ENCODE measurements around the gene FAM24A. TPM values are rescaled to one million over a fixed set of nuclear protein-coding genes. Genes with fewer than 3 reads are reported as not detected.
A peak's percentile ranks its signal among the peaks of the same experiment; 100 is the strongest.

The FAM24A gene
- total and polyA plus RNA-seq, 9 donors, result not detected

- Histone ChIP-seq H3K4me1 (ENCODE audit: insufficient read depth) (peaks cover 2% of the 10 kb centered on the region), H3K9me3 (no peaks in the 10 kb centered on the region), H3K27ac (no peak overlapping the region), H3K4me3 (no peak overlapping the region), H3K27me3 (no peaks in the 10 kb centered on the region), H3K36me3 (no peaks in the 10 kb centered on the region)
- intact Hi-C loops (cut with DNase I), result no loop called here
- DNase-seq, result no peak
- TF ChIP-seq EP300 (IDR thresholded peaks at IDR 0.05) (no peak), POLR2A (IDR thresholded peaks at IDR 0.05) (no peak)
- WGBS, 3 donors, result 74 to 89% (median 77%) methylated on average over 1 of the region's 1 CpG
Observed at GRCh38 chr10:122877264-122877663, 33.1 kb upstream of the FAM24A start.

DNA sequence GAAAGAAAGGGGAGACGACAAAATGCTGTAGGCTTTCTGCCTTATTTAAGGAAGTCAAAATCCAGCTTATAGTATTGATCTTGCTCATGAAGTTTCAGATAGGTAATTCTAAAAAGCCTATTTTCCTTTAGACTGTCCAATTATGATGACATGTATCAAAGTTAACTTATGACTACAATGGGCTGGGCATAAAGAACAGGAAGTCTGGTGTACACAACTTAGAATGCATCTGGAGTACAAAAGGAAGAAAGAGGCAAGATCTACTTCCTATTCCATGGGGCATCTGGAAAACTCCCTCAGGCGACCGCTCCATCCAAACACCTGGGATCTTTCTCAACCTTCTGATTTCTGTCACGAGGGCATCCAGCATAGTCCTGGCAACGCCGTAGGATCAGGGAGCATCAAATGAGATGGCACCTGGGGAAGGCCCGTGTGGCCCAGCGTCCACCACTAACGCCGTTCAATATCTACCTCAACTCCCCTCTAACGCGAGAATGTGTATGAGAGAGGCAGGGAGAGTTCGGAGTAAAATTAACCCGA is 31.5 kb upstream of the FAM24A start:
- H3K27me3 ChIP-seq, result no peaks in the 10 kb centered on the region
- 37 to 56% (median 46%) methylated on average over 14 of the region's 14 CpGs for WGBS, 3 donors
- H3K4me1 ChIP-seq (ENCODE audit: insufficient read depth), result peaks cover 2% of the 10 kb centered on the region
- H3K36me3 ChIP-seq, result no peaks in the 10 kb centered on the region
- peak overlapping the region; percentile 59 for H3K4me3 ChIP-seq
- no peak for TF ChIP-seq POLR2A (IDR thresholded peaks at IDR 0.05)
- no peak for TF ChIP-seq EP300 (IDR thresholded peaks at IDR 0.05)
- TF ChIP-seq CTCF (IDR thresholded peaks at IDR 0.05), result no peak
- H3K27ac ChIP-seq, result peak overlapping the region in 1 of 2 donors; percentile 59
- intact Hi-C loops (cut with DNase I), result no loop called here
- DNase-seq, result peak in 2 of 5 donors; percentile 9
- no peaks in the 10 kb centered on the region for H3K9me3 ChIP-seq

DNA sequence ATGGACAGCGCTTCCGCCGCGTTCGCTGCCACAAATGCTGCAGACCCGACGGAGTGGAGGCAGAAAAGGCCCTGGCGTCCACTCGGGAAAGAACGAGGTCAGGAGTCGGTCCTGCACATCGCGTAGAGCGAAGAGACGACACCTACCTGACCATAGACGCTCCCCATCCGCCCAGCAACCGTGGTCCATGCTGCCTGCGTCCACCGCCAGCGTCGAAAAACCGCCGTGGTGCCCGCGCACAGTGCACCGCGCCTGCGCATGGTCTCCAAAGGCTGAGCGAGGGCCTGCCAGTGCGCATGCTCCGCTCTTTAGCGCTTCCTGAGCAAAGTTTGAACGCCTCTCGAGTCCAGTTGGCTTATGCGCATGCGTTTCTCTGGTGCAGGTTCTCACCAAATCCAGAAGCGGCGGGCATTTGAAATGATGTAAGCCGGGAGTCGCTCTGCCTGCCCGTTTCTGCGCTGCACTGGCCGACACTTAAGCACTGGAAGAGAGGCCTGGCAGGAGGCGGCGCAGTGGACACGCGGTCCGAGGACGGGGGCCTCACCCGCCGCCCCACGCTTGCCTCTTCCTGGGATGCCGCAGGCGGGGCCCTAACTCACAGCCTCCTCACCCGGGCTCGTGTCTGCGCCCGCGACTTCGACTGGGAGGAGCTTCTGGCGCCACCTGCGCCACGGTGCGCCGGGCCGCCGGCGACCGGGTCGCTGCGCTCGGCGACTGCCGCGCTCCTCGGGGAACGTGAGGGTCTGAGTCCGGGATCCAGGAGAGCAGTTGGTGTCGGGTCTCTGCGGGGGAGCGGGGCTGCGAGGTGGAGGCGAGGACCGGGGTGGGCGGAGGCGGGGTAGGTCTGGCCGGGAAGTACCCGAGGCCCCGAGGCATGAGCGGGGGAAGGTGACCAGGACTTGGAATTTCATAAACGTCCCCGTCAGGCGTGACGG is 30.8 kb upstream of the FAM24A start, which contains the start of gene FAM24B:
TSS of gene FAM24B (minus strand) at position 243 of the 935 bp plus-strand sequence. CDS start 29,066 bp downstream, outside the sequence.
- DNase-seq, result peak; percentile 89 to 92 (median 91)
- H3K4me1 ChIP-seq (ENCODE audit: insufficient read depth), result peaks cover 2% of the 10 kb centered on the region
- no peaks in the 10 kb centered on the region for H3K36me3 ChIP-seq
- peak within 1 kb of the TSS in 1 of 2 donors; percentile 59 for H3K27ac ChIP-seq
- TF ChIP-seq CTCF (IDR thresholded peaks at IDR 0.05) (no peak), EP300 (IDR thresholded peaks at IDR 0.05) (no peak), POLR2A (IDR thresholded peaks at IDR 0.05) (no peak)
- H3K27me3 ChIP-seq, result no peaks in the 10 kb centered on the region
- no peaks in the 10 kb centered on the region for H3K9me3 ChIP-seq
- WGBS, 3 donors, result 3 to 5% (median 3%) methylated on average over 86 to 95 of the region's 95 CpGs
- intact Hi-C loops (cut with DNase I), result no loop called here
- peak within 1 kb of the TSS; percentile 59 for H3K4me3 ChIP-seq

- H3K9me3 ChIP-seq, result no peaks in the 10 kb centered on the region
- H3K4me1 ChIP-seq (ENCODE audit: insufficient read depth), result peaks cover 2% of the 10 kb centered on the region
- no peaks in the 10 kb centered on the region for H3K27me3 ChIP-seq
- H3K36me3 ChIP-seq, result no peaks in the 10 kb centered on the region
- no peak for TF ChIP-seq EP300 (IDR thresholded peaks at IDR 0.05)
- TF ChIP-seq CTCF (IDR thresholded peaks at IDR 0.05), result no peak
- no peak for TF ChIP-seq POLR2A (IDR thresholded peaks at IDR 0.05)
- no peak for DNase-seq
- H3K27ac ChIP-seq, result no peak overlapping the region
- intact Hi-C loops (cut with DNase I), result no loop called here
- no peak overlapping the region for H3K4me3 ChIP-seq
Observed at GRCh38 chr10:122882766-122883165, 27.6 kb upstream of the FAM24A start.
